DMS 273 (cell line): ENCODE data around the gene ASPRV1.

Experiments
- DNase-seq: peaks from one replicate; lab custom pipeline; 2025; ENCODE audit not compliant: unreplicated experiment; lab: John Stamatoyannopoulos, UW

The ASPRV1 gene

GRCh38 chr2:69914164-69914949 is 47.1 kb downstream of the ASPRV1 start:
- DNase-seq = peak; percentile 100

- DNase-seq = peak; percentile 83
Measured at GRCh38 chr2:69911985-69912563, 49.4 kb downstream of the ASPRV1 start.
